Endometrial microvascular endothelial cells (primary cell): ENCODE data around the gene ZNF8. TPM values are rescaled to one million over a fixed set of nuclear protein-coding genes. Genes with fewer than 3 reads are reported as not detected.
"Not testable (repeated sequence)": the region's sequence is repeated elsewhere in the genome, so short reads cannot be mapped to it uniquely, and the experiment has no call there.

Source experiments
- in situ Hi-C: cut with HindIII; loops from 2 replicates; pipeline ENCODE4 v1.10.0; 2017; ENCODE audit warnings: low sequenced_read_pairs, low pct_unique_long_range_greater_than_20kb; ENCODE audit errors: inconsistent ontology term
- total RNA-seq: library from RNA; depleted of rRNA; stranded (reverse); fragments of >200 nt; gene quantifications from one replicate; pipeline ENCODE4 v1.2.3, GENCODE V29; 2015; ENCODE audit errors: inconsistent ontology term

ZNF8 gene
- total RNA-seq: 2.9 TPM

DNA sequence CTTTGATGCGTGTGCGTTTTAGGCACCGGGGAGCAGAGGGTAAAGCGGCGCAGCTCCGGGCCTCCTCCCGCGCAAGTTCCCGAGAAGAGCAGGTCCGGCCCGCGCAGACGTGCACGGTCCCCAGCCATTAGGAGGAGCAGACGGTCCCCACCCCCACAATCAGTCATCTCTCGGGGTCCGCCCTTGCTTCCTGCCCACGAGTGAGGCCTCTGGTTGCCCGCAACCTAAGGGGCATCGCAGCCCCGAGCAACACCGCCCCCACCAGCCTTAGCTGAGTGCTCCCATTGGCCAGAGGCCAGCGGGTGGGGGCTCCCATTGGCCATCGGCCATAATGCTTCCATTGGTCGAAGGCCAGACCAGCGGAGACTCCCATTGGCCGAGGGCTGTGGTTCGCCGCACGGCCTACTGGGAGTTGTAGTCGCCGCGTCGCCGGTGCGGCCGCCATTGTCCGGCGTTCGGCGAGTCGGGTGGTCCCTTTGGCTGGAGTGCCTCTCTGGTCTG lies at the start of gene ZNF8:
TSS of gene ZNF8 (plus strand) at position 415 of the 501 bp plus-strand sequence. CDS start 127 bp downstream, outside the sequence.
- in situ Hi-C loops: loop anchor here (10.0 kb wide), 1 partner anchor 54 kb away; the partner anchor contains the start of gene ZNF544

DNA sequence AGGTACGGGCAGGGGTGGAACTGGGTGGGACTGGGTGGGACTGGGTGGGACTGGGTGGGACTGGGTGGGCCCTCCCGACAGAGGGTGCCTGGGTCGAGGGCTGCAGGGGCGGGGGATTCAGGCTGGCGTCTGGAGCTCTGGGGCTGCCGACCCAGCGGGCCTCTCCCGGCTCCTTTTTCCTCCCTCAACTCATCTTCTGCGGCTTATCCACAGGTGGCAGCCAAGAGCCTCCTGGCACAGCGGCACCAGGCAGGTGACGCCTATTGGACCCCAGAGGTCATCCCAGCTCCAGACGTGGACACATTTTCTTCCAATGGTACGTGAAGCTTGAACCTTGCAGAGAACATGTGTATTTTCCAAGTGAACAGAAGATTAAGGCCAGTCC lies 49.5 kb upstream of the ZNF8 start:
- in situ Hi-C loops: loop anchor here (10.0 kb wide), 1 partner anchor 46 kb away; the partner anchor contains the start of gene ZNF8

DNA sequence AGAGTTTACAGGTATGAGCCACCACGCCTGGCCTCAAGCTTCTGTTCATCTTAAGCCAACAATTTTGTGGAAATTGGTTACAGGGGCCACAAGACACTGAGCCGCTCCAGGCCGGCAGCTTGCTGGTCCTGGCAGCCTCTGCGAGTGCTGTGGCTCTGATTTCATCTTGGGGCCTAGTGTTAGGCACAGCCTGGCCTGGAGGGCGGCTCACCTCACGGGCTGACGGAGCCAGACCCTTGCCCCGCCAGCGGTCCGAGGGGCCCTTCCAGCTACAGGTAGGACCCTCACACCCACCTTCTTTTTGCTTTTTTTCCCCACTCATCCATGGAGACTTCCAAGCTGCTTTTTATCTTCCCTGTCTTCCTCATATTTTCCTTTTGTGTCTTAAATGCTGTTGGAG lies 41.4 kb upstream of the ZNF8 start:
- in situ Hi-C loops: no loop called here

DNA sequence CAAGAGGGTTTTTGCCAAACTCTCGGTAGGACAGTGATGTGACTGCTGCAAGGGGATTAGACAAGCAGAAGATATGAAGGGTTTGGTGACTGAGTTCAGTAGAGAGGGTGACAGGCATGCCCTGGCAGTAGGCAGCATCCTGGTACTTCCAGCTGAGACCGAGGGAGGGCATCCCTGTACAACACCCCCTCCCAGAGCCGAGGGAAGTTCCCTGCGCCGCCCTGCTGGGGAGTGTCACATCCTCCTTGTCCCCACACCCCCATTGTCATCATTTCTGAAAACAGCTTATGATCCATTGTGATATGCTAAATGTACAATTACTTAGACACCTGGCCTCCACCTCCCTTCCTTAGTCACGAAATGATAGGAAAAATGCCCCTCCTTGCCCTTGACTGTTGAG lies 35.4 kb upstream of the ZNF8 start:
- in situ Hi-C loops: no loop called here

DNA sequence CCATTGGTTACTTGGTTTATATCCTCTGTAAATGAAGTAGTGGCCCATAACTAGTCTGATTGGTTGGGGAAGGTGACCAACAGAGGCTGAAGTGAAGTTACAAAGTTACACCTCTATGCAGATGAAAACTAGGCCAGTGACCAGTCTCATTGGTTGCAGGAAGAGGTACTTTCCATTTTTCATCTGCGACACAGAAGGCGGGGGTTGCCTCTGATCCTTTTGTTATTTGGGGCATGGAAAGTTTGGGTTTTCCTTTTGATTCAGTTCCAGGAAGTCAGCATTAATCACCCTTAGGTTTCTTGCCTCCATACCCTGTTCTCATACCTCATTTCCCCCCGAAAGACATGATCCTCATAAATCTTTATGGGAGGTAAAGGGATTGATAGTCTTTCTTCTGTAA lies 29.9 kb upstream of the ZNF8 start:
- in situ Hi-C loops: no loop called here

DNA sequence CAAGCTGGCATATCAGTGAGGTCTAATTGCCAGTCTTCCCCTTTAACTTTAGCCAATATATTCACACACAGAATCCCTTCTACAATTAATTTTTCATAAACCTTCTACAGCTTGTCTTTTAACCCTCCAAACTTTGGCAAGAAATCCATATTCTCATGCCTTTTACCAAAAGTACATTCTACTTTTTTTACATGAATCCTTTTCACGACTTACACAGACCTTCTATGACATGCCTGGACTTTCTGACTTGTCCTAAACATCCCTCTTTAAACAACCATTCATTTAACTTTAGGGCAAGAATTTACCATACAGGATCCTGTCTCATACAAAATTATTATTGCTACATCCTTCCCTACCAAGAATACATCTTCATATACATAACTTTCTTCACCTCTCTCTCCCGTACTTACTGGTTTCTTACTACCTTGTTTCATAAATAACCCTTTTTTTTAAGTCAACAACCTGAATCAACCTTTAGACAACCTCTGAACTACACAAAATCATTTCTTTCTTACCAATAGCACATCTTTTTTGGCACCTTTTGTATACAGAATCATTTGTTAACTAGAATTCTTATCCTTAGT lies 26.6 kb upstream of the ZNF8 start:
- in situ Hi-C loops: no loop called here

DNA sequence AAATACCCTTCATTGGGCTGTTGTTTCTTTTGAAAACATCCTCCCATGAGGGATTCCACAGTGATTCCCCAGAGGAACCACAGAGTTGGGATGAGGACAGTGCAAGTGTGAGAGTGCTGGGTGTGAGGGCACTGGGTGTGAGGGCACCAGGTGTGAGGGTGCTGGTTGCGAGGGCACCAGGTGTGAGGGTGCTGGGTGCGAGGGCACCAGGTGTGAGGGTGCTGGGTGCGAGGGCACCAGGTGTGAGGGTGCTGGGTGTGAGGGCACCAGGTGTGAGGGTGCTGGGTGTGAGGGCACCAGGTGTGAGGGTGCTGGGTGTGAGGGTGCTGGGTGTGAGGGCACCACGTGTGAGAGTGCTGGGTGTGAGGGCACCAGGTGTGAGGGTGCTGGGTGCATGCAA lies 20.5 kb upstream of the ZNF8 start:
- in situ Hi-C loops: not testable (repeated sequence)

DNA sequence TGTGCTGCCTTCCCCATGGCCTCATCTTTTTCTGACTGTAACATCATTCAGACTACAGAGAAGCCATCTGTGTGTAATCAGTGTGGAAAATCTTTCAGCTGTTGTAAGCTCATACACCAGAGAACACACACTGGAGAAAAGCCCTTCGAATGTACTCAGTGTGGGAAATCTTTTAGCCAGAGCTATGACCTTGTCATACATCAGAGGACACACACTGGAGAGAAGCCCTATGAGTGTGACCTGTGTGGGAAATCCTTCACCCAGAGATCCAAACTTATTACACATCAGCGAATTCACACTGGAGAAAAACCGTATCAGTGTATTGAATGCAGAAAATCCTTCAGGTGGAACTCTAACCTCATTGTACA lies 17.2 kb upstream of the ZNF8 start:
- in situ Hi-C loops: no loop called here

DNA sequence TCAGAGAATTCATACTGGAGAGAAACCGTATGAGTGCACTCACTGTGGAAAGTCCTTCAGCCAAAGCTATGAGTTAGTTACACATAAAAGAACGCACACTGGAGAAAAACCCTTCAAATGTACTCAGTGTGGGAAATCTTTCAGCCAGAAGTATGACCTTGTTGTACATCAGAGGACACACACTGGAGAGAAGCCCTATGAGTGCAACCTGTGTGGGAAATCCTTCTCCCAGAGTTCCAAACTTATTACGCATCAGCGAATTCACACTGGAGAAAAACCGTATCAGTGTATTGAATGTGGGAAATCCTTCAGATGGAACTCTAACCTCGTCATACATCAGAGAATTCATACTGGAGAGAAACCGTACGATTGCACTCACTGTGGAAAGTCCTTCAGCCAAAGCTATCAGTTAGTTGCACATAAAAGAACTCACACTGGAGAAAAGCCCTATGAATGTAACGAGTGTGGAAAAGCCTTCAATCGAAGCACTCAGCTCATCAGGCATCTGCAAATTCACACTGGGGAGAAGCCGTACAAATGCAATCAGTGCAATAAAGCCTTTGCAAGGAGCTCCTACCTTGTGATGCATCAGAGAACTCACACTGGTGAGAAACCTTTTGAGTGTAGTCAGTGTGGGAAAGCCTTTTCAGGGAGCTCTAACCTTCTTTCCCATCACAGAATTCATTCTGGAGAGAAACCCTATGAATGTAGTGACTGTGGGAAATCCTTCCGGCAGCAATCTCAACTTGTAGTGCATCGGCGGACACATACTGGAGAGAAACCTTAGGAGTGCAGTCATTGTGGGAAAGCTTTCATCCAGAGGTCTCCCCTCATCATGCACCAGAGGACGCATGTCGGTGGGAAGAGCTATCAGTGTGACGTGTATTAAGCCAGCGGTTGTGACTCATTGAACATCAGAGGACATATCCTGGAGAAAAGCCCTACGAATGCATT lies 16.5 kb upstream of the ZNF8 start:
- in situ Hi-C loops: no loop called here

DNA sequence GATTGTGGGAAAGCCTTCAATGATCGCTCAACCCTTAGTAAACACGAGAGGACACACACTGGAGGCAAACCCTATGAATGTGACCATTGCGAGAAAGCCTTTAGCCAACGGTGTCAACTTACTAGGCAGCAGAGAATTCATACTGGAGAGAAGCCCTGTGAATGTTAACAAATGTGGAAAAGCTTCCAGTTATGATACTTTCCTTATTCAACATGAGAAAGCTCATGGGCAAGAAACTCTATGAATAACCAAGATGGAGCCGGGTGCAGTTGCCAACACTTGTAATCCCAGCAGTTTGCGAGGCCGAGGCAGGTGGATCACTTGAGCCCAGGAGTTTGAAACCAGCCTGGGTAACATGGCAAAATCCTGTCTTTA lies 15.8 kb upstream of the ZNF8 start:
- in situ Hi-C loops: no loop called here

DNA sequence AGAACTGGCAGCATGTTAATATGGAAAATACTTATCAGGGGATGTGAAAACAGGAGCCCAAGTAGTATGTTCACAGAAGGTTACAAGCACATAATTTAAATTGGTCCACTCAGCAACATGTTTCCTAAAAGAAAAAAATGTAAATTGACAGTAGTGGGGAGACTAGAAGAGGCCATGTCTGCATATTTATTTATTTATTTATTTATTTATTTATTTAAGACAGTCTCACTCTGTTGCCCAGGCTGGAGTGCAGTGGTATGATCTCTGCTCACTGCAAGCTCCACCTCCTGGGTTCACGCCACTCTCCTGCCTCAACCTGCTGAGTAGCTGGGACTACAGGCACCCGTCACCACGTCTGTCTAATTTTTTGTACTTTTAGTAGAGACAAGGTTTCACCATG lies 13.7 kb upstream of the ZNF8 start:
- in situ Hi-C loops: no loop called here

DNA sequence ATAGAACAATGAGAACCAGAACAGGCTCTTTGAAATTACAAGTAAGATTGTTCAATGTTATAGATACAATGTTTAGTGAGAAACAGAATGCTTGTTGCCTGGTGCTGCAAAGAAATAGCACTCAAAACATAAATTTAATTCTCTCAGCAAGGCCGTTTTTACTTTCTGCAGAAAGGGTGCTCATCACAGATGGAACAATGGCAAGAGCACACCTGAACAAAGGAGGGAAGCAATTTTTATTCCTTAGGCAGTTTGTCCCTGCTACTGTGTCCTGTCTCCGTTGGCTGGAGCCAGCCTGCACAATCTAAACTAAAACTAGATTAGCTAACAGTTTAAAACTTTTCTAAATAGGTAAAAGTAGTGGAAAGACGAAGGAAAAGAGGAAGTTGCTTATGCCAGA lies 10.4 kb upstream of the ZNF8 start:
- in situ Hi-C loops: no loop called here

DNA sequence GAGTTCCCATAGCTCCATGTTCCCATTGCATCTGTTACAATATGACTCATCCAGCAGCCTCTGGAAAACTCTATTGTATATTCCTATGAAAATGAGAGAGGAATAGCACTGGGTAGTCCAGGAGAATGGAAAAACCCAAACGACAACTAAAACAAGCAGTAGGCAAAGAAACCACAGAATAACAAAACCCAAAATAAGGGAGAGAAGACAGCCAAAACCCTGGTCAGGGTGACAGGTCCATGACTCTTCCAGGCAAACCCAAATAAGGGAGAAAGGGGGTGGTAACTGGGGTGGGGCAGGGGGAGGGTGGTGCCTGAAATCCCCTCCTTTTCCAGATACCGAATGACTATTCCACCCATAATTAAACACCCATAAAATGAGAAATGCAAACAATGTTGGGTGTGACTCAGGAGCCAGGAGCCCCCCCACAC lies 4.0 kb upstream of the ZNF8 start:
- in situ Hi-C loops: loop anchor here (10.0 kb wide), 1 partner anchor 50 kb away; the partner anchor contains the start of gene ZNF544

DNA sequence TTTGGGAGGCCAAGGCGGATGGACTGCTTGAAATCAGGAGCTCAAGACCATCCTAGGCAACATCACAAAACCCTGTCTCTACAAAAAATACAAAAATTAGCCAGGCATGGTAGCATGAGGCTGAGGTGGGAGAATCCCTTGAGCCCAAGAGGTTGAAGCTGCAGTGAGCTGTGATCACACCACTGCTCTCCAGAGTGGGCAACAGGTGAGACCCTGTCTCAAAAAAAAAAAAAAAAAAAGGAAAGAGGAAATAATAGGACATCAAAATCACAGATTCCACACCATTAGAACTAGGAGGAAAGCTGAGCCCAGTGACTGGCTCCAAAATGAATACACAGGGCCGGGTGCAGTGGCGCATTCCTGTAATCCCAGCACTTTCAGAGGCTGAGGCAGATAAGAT lies 3.2 kb upstream of the ZNF8 start:
- in situ Hi-C loops: loop anchor here (10.0 kb wide), 1 partner anchor 51 kb away; the partner anchor contains the start of gene ZNF544

DNA sequence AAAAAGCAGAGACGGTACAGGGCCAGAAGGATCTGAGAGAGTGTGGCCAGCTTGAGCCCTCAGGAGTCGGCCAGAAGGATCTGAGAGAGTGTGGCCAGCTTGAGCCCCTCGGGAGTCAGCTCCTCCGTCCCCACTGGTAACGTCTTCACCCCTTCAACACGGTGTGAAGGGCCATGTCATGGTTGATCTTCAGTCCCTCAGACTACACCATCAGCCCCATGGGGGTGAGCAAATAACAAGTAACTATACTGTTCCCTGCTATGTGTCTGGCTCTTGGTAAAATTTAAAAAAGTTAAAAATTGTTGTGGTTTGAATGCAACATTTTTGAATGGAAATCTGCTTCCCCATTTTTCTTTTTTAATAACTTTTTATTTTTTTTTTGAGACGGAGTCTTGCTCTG lies 1.6 kb upstream of the ZNF8 start:
- in situ Hi-C loops: loop anchor here (10.0 kb wide), 1 partner anchor 52 kb away; the partner anchor contains the start of gene ZNF544

DNA sequence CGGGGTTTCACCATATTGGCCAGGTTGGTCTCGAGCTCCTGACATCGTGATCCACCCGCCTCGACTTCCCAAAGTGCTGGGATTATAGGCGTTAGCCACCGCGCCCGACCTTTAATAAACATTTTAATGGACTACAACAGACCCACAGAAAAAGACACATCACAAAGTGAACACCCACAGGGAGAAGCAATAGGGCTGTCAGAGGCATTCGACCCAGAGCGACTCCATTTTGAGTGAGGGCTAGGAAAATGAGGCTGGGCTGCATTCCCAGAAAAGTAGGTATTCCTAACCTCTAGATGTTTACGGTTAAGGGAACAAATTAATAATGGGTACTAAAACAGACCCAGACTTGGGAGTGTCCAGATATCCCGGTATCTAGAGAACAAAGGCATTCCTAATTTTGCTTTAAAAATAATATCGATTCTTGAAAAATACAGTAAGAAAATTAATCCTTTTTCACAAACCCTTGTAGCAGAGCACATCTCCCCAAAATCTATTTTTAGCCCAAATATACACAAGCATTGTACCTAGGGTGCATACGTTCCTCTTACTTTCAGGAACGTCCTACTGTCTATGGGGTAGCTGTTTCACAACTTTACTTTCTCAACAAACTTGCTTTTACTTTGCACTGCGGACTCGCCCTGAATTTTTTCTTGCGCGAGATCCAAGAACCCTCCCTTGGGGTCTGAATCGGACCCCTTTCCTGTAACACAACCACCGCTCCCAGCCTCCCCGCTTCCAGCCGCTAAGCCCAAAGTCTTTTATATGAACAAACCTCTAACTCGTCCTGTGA lies 811 bp upstream of the ZNF8 start:
- in situ Hi-C loops: loop anchor here (10.0 kb wide), 1 partner anchor 53 kb away; the partner anchor contains the start of gene ZNF544

DNA sequence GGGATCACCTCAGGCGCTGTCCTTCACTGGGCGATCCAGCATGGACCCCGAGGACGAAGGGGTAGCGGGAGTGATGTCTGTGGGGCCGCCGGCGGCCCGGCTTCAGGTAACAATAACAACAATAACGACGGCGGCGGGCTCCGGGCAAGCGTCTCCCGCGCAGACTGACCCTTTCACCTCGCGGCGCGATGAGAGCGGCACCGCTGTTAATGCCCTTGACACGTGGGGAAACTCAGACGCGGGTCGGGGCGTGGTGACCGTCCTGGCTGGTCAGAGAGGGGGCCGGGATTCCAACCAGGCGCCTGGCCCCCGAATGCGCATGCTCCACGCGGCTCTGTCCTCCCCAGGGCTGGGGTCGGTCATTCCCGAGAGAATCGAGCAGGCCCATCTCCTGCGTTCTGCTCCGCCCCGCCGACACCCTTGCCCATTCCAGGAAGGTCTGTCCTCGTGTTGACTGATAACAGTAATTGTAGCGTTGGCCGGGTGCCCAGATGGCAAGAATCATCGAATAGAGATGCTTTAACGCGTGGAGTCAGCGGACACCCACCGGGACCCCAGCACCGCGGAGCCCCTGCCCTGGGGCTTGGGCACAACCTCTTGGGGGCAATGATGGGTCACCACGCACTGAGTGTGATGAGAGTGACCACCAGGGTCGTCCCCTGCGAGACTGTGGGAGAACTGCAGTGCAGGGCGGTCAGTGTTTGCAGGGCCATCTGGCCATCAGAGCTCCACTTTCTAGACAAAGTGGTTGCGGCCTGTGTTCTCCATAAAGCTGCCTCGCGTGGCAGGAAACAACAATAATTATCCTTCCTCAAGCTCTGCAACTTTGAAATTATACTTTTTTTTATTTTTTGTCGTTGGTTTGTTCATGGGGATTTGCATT lies 528 bp downstream of the ZNF8 start:
- in situ Hi-C loops: loop anchor here (10.0 kb wide), 1 partner anchor 54 kb away; the partner anchor contains the start of gene ZNF544

DNA sequence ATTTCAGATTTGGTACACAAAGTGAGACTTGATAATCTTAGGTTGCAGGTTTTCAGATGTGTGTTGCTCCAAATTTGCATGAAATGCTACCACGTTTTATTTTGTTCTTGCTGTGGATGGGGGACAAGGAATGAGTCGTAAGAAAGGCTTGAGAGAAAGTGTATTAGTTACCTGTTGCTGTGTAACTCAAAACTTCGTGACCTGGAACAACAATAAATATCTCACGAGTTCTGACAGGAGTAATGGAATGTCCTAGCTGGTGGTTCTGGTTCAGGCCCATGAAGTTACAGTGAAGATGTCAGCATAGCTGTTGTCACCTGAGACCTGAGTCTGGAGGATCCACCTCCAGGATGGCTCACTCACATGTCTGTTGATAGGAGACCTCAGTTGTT lies 1.2 kb downstream of the ZNF8 start:
- in situ Hi-C loops: loop anchor here (10.0 kb wide), 1 partner anchor 55 kb away; the partner anchor contains the start of gene ZNF544
